Mesenchymal stem cell (in vitro differentiated cells and primary cell): Measurements from ENCODE around the gene DPP6.

ENCODE experiments used
- DNase-seq: peaks from one replicate; pipeline ENCODE4 v3.0.0-alpha.2; 2013
- H2AFZ ChIP-seq: one replicate; pipeline ENCODE4 v1.6.1; 2013; ENCODE audit warnings: low read depth, mild to moderate bottlenecking, control low read depth, inconsistent platforms, low read length, moderate library complexity
- H2AK5ac ChIP-seq: 2 replicates; pipeline ENCODE4 v1.6.1; 2013; ENCODE audit warnings: low read length, moderate library complexity, mild to moderate bottlenecking, inconsistent platforms; ENCODE audit not compliant: severe bottlenecking
- H2BK120ac ChIP-seq: one replicate; pipeline ENCODE4 v1.6.1; 2013; ENCODE audit warnings: low read depth, mild to moderate bottlenecking, inconsistent platforms, low read length, moderate library complexity
- H2BK12ac ChIP-seq, 2 experiments: one replicate each; pipeline ENCODE4 v1.6.1; 2013; ENCODE audit warnings: inconsistent platforms in 2 of 2, low read length in 2 of 2, mild to moderate bottlenecking in 2 of 2, moderate library complexity in 2 of 2, control low read depth in 1 of 2
- H2BK15ac ChIP-seq: one replicate; pipeline ENCODE4 v1.6.1; 2013; ENCODE audit warnings: mild to moderate bottlenecking, low read depth, inconsistent platforms; ENCODE audit not compliant: poor library complexity, severe bottlenecking
- H2BK5ac ChIP-seq: 2 replicates; pipeline ENCODE4 v1.6.1; 2013; ENCODE audit warnings: low read depth, mild to moderate bottlenecking, low read length, control low read depth, inconsistent platforms; ENCODE audit not compliant: poor library complexity, severe bottlenecking
- H3K14ac ChIP-seq, 2 experiments: one replicate each; pipeline ENCODE4 v1.6.1; 2013; ENCODE audit warnings: inconsistent platforms in 2 of 2, low read length in 2 of 2, control low read depth in 1 of 2, mild to moderate bottlenecking in 1 of 2, moderate library complexity in 1 of 2
- H3K18ac ChIP-seq, 2 experiments: one replicate each; pipeline ENCODE4 v1.6.1; 2013; ENCODE audit warnings: inconsistent platforms in 2 of 2, low read length in 2 of 2, control low read depth in 1 of 2, low read depth in 1 of 2, mild to moderate bottlenecking in 1 of 2
- H3K23ac ChIP-seq, 2 experiments: one replicate each; pipeline ENCODE4 v1.6.1; 2013; ENCODE audit warnings: inconsistent platforms in 2 of 2, low read length in 2 of 2, mild to moderate bottlenecking in 2 of 2, moderate library complexity in 2 of 2, control low read depth in 1 of 2
- H3K27ac ChIP-seq: 2 replicates; pipeline ENCODE4 v1.5.1; 2013; ENCODE audit warnings: mild to moderate bottlenecking, moderate library complexity, low read length, control low read depth, inconsistent platforms; ENCODE audit not compliant: poor library complexity, severe bottlenecking
- H3K27me3 ChIP-seq, 2 experiments: 2 replicates each; pipeline versions ENCODE4 v1.6.1 to v1.7.0; 2013; ENCODE audit warnings: low read length in 2 of 2, mild to moderate bottlenecking in 2 of 2, moderate library complexity in 2 of 2, control low read depth in 1 of 2, inconsistent platforms in 1 of 2; ENCODE audit not compliant: control insufficient read depth in 1 of 2, insufficient read depth in 1 of 2
- H3K36me3 ChIP-seq, 2 experiments: 2 replicates each; pipeline versions ENCODE4 v1.6.1 to v1.7.0; 2013; ENCODE audit warnings: low read length in 2 of 2, control low read depth in 1 of 2, inconsistent platforms in 1 of 2, low read depth in 1 of 2, mild to moderate bottlenecking in 1 of 2; ENCODE audit not compliant: insufficient read depth in 2 of 2, control insufficient read depth in 1 of 2
- H3K4ac ChIP-seq, 2 experiments: one replicate each; pipeline ENCODE4 v1.6.1; 2013; ENCODE audit warnings: inconsistent platforms in 2 of 2, low read length in 2 of 2, mild to moderate bottlenecking in 2 of 2, moderate library complexity in 2 of 2, control low read depth in 1 of 2, low read depth in 1 of 2
- H3K4me1 ChIP-seq: 2 replicates; pipeline ENCODE4 v1.6.1; 2013; ENCODE audit warnings: low read depth, low read length, control low read depth; ENCODE audit not compliant: control insufficient read depth, insufficient read depth
- H3K4me2 ChIP-seq: 2 replicates; pipeline ENCODE4 v1.6.1; 2013; ENCODE audit warnings: low read length, mild to moderate bottlenecking, inconsistent platforms; ENCODE audit not compliant: poor library complexity, severe bottlenecking
- H3K4me3 ChIP-seq, 2 experiments: 2 replicates each; pipeline versions ENCODE4 v1.5.1 to v1.7.0; 2013; ENCODE audit warnings: low read length in 2 of 2, mild to moderate bottlenecking in 2 of 2, control low read depth in 1 of 2, low read depth in 1 of 2; ENCODE audit not compliant: insufficient read depth in 1 of 2
- H3K79me1 ChIP-seq: replicated peaks from 2 replicates; pipeline ENCODE4 v1.6.1; 2013; ENCODE audit warnings: mild to moderate bottlenecking, control low read depth, low read length, inconsistent platforms; ENCODE audit not compliant: poor library complexity, severe bottlenecking
- H3K9ac ChIP-seq: 2 replicates; pipeline ENCODE4 v1.7.0; 2013; ENCODE audit warnings: mild to moderate bottlenecking, low read length, moderate library complexity
- H3K9me3 ChIP-seq: 2 replicates; pipeline ENCODE4 v1.7.0; 2013; ENCODE audit warnings: mild to moderate bottlenecking, low read length; ENCODE audit not compliant: control insufficient read depth
- H4K8ac ChIP-seq: one replicate; pipeline ENCODE4 v1.6.1; 2013; ENCODE audit warnings: inconsistent platforms, mild to moderate bottlenecking, low read length, moderate library complexity
- H4K91ac ChIP-seq: one replicate; pipeline ENCODE4 v1.6.1; 2013; ENCODE audit warnings: mild to moderate bottlenecking, low read length, inconsistent platforms
- WGBS: methylation state at CpG from one replicate; pipeline ENCODE4 v1.1.7; 2013; ENCODE audit warnings: mixed read lengths; 5-methylcytosine and 5-hydroxymethylcytosine counted together

DPP6 gene

GRCh38 chr7:154767142-154767541 is 714.9 kb downstream of the DPP6 start:
- Histone ChIP-seq H3K4me1 (no peaks in the 10 kb centered on the region), H3K4me3 (no peak overlapping the region), H3K36me3 (no peaks in the 10 kb centered on the region), H3K9me3 (peaks cover 14% of the 10 kb centered on the region), H3K79me1 (no peaks in the 10 kb centered on the region), H2BK12ac (no peak overlapping the region), H2AFZ (no peak overlapping the region), H3K18ac (no peak overlapping the region), H2BK15ac (no peak overlapping the region), H3K4ac (no peak overlapping the region), H4K91ac (no peak overlapping the region), H4K8ac (no peak overlapping the region), H3K9ac (no peak overlapping the region), H3K27ac (no peak overlapping the region), H2AK5ac (no peak overlapping the region), H3K4me2 (no peak overlapping the region), H3K14ac (no peak overlapping the region), H3K23ac (no peak overlapping the region), H2BK120ac (no peak overlapping the region), H3K27me3 (no peaks in the 10 kb centered on the region), H2BK5ac (no peak overlapping the region)
- DNase-seq = no peak
- 77% methylated on average over 10 of the region's 10 CpGs for WGBS

- Histone ChIP-seq H4K91ac (no peak overlapping the region), H3K18ac (no peak overlapping the region)
Measured at GRCh38 chr7:154767821-154768415, 715.7 kb downstream of the DPP6 start.

GRCh38 chr7:154769001-154769400 is 716.8 kb downstream of the DPP6 start:
- no peak overlapping the region for H3K4me3 ChIP-seq
- H3K4ac ChIP-seq = no peak overlapping the region
- H2AFZ ChIP-seq = no peak overlapping the region
- H2BK15ac ChIP-seq = no peak overlapping the region
- H2BK120ac ChIP-seq = no peak overlapping the region
- no peak overlapping the region for H3K14ac ChIP-seq
- H3K9me3 ChIP-seq = peaks cover 14% of the 10 kb centered on the region
- H3K4me2 ChIP-seq = no peak overlapping the region
- no peaks in the 10 kb centered on the region for H3K27me3 ChIP-seq
- no peak overlapping the region for H2AK5ac ChIP-seq
- H3K9ac ChIP-seq = no peak overlapping the region
- H4K91ac ChIP-seq = no peak overlapping the region
- H3K27ac ChIP-seq = no peak overlapping the region
- no peak overlapping the region for H2BK5ac ChIP-seq
- no peaks in the 10 kb centered on the region for H3K36me3 ChIP-seq
- H4K8ac ChIP-seq = no peak overlapping the region
- no peak for DNase-seq
- H3K23ac ChIP-seq = no peak overlapping the region
- no peak overlapping the region for H3K18ac ChIP-seq
- 52% methylated on average over 3 of the region's 4 CpGs for WGBS
- no peak overlapping the region for H2BK12ac ChIP-seq
- H3K79me1 ChIP-seq = no peaks in the 10 kb centered on the region
- no peaks in the 10 kb centered on the region for H3K4me1 ChIP-seq

More at GRCh38 chr7:154767821-154768415, 715.7 kb downstream of the DPP6 start:
- WGBS = 70% methylated on average over 8 of the region's 9 CpGs
- H3K23ac ChIP-seq = no peak overlapping the region
- no peak overlapping the region for H2BK12ac ChIP-seq
- H3K36me3 ChIP-seq = no peaks in the 10 kb centered on the region
- H3K4ac ChIP-seq = no peak overlapping the region
- no peak overlapping the region for H2BK5ac ChIP-seq
- no peak overlapping the region for H3K4me3 ChIP-seq
- H2AFZ ChIP-seq = no peak overlapping the region
- no peak overlapping the region for H3K4me2 ChIP-seq
- no peak overlapping the region for H2BK120ac ChIP-seq
- H2BK15ac ChIP-seq = no peak overlapping the region
- H3K9ac ChIP-seq = no peak overlapping the region
- H3K27ac ChIP-seq = no peak overlapping the region
- H3K14ac ChIP-seq = no peak overlapping the region
- peaks cover 14% of the 10 kb centered on the region for H3K9me3 ChIP-seq
- no peak overlapping the region for H2AK5ac ChIP-seq
- no peaks in the 10 kb centered on the region for H3K79me1 ChIP-seq
- no peaks in the 10 kb centered on the region for H3K4me1 ChIP-seq
- H4K8ac ChIP-seq = no peak overlapping the region
- H3K27me3 ChIP-seq = no peaks in the 10 kb centered on the region
- no peak for DNase-seq

GRCh38 chr7:154769527-154769926 is 717.3 kb downstream of the DPP6 start:
- no peak overlapping the region for H2AFZ ChIP-seq
- H3K23ac ChIP-seq = no peak overlapping the region
- peaks cover 14% of the 10 kb centered on the region for H3K9me3 ChIP-seq
- DNase-seq = no peak
- H3K9ac ChIP-seq = no peak overlapping the region
- no peaks in the 10 kb centered on the region for H3K36me3 ChIP-seq
- no peak overlapping the region for H3K4ac ChIP-seq
- no peak overlapping the region for H3K4me3 ChIP-seq
- no peak overlapping the region for H2BK120ac ChIP-seq
- H4K8ac ChIP-seq = no peak overlapping the region
- no peak overlapping the region for H3K18ac ChIP-seq
- H3K4me2 ChIP-seq = no peak overlapping the region
- no peak overlapping the region for H2BK15ac ChIP-seq
- H3K79me1 ChIP-seq = no peaks in the 10 kb centered on the region
- H3K14ac ChIP-seq = no peak overlapping the region
- no peak overlapping the region for H2AK5ac ChIP-seq
- H2BK5ac ChIP-seq = no peak overlapping the region
- no peak overlapping the region for H4K91ac ChIP-seq
- H3K27ac ChIP-seq = no peak overlapping the region
- H2BK12ac ChIP-seq = no peak overlapping the region
- WGBS = 85% methylated on average over 7 of the region's 7 CpGs
- no peaks in the 10 kb centered on the region for H3K27me3 ChIP-seq
- no peaks in the 10 kb centered on the region for H3K4me1 ChIP-seq
